Kidney epithelial cell (primary cell): ENCODE measurements around the gene REG3G. TPM values are rescaled to one million over a fixed set of nuclear protein-coding genes. Genes with fewer than 3 reads are reported as not detected.

Experiments used
- DNase-seq: peaks from one replicate; pipeline ENCODE4 v3.0.0-alpha.2; 2010; ENCODE audit warnings: low read depth
- H3K27me3 ChIP-seq: 2 replicates; pipeline ENCODE4 v1.6.0; 2011; ENCODE audit warnings: low read length; ENCODE audit not compliant: control insufficient read depth, insufficient read depth
- H3K36me3 ChIP-seq: 2 replicates; pipeline ENCODE4 v1.5.1; 2011; ENCODE audit warnings: low read length; ENCODE audit not compliant: control insufficient read depth, insufficient read depth
- H3K4me3 ChIP-seq: 2 replicates; pipeline ENCODE4 v1.5.1; 2011; ENCODE audit warnings: low read depth, mild to moderate bottlenecking, control low read depth, low read length
- total RNA-seq: library from RNA; depleted of rRNA; stranded (reverse); fragments of >200 nt; gene quantifications from 2 replicates; pipeline ENCODE4 v1.2.3, GENCODE V29; 2015
- TF ChIP-seq, protein P1 (sequence below): IDR thresholded peaks from 2 replicates; pipeline ENCODE4 v1.5.1; 2011; ENCODE audit warnings: mild to moderate bottlenecking, moderate library complexity, low read length, control low read depth, inconsistent platforms; ENCODE audit not compliant: insufficient read depth, poor library complexity, severe bottlenecking

The REG3G gene
- total RNA-seq, 1 donor from 2014 or later: not detected

DNA sequence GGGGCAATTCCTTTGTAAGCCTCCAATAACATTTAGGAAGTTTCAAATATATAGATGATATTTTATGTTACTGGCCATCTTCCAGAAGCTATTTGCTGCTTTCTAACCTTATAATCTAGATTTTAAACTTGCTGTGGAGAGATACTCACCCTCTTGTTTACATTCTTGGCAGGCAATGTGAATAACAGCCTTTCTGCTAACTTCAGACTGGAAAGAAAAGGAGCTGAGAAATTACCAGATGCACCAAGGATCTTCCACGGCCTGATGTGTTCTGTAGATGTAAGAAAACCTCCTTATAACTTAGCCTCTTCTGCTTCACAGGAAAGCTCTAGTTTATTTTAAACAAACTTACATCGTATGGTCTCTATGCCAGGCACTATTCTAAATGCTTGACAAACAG is 45.6 kb downstream of the REG3G start:
- Histone ChIP-seq H3K4me3 (no peak overlapping the region), H3K27me3 (no peaks in the 10 kb centered on the region), H3K36me3 (no peaks in the 10 kb centered on the region)
- TF ChIP-seq, protein P1, sequence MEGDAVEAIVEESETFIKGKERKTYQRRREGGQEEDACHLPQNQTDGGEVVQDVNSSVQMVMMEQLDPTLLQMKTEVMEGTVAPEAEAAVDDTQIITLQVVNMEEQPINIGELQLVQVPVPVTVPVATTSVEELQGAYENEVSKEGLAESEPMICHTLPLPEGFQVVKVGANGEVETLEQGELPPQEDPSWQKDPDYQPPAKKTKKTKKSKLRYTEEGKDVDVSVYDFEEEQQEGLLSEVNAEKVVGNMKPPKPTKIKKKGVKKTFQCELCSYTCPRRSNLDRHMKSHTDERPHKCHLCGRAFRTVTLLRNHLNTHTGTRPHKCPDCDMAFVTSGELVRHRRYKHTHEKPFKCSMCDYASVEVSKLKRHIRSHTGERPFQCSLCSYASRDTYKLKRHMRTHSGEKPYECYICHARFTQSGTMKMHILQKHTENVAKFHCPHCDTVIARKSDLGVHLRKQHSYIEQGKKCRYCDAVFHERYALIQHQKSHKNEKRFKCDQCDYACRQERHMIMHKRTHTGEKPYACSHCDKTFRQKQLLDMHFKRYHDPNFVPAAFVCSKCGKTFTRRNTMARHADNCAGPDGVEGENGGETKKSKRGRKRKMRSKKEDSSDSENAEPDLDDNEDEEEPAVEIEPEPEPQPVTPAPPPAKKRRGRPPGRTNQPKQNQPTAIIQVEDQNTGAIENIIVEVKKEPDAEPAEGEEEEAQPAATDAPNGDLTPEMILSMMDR: no peak
- DNase-seq: no peak

Other genes starting within 250 kb of the REG3G start
- gene REG1B, start 62.3 kb downstream of the REG3G start, total RNA-seq: not detected in 2 replicates
- gene REG1A, start 94.8 kb downstream of the REG3G start, total RNA-seq: not detected in 2 replicates
- not detected in 2 replicates for gene REG3A, start 134.1 kb downstream of the REG3G start, total RNA-seq